Measurements from ENCODE around the gene CAPG.
"Not testable (repeated sequence)": the region's sequence is repeated elsewhere in the genome, so short reads cannot be mapped to it uniquely, and the experiment has no call there.

Gene CAPG

GRCh38 chr2:85447222-85447585 is 37.0 kb upstream of the CAPG start:
- H3K36me3 ChIP-seq (ENCODE audit: insufficient read depth, low read length), result no peaks in the 10 kb centered on the region
- H3K79me2 ChIP-seq (ENCODE audit: control insufficient read depth, insufficient read depth, low read length, unreplicated experiment), result no peaks in the 10 kb centered on the region
- peaks cover 21% of the 10 kb centered on the region for H3K4me1 ChIP-seq (ENCODE audit: control insufficient read depth, insufficient read depth, low read length, unreplicated experiment)
- H3K4me3 ChIP-seq (ENCODE audit: low read depth, low read length), result no peak overlapping the region
- no peak overlapping the region for H3K27ac ChIP-seq (ENCODE audit: low read depth, low read length)
- no peak overlapping the region for H2AFZ ChIP-seq (ENCODE audit: low read length, unreplicated experiment)
- no peaks in the 10 kb centered on the region for H3K27me3 ChIP-seq (ENCODE audit: insufficient read depth, low read length)

GRCh38 chr2:85446296-85447221 is 36.4 kb upstream of the CAPG start:
- no peak overlapping the region for H2AFZ ChIP-seq (ENCODE audit: low read length, unreplicated experiment)
- H3K4me1 ChIP-seq (ENCODE audit: control insufficient read depth, insufficient read depth, low read length, unreplicated experiment), result peaks cover 21% of the 10 kb centered on the region
- no peaks in the 10 kb centered on the region for H3K36me3 ChIP-seq (ENCODE audit: insufficient read depth, low read length)
- no peaks in the 10 kb centered on the region for H3K27me3 ChIP-seq (ENCODE audit: insufficient read depth, low read length)
- H3K4me3 ChIP-seq (ENCODE audit: low read depth, low read length), result no peak overlapping the region
- no peaks in the 10 kb centered on the region for H3K79me2 ChIP-seq (ENCODE audit: control insufficient read depth, insufficient read depth, low read length, unreplicated experiment)
- peak overlapping the region; percentile 60; the same call in 1 of the 2 replicates for H3K27ac ChIP-seq (ENCODE audit: low read depth, low read length)

- Histone ChIP-seq H2AFZ (ENCODE audit: low read length, unreplicated experiment) (peak overlapping the region; percentile 37), H3K79me2 (ENCODE audit: control insufficient read depth, insufficient read depth, low read length, unreplicated experiment) (no peaks in the 10 kb centered on the region), H3K27ac (ENCODE audit: low read depth, low read length) (peak overlapping the region; percentile 60)
These were observed 35.4 kb upstream of the CAPG start for GRCh38 chr2:85445316-85446295.

GRCh38 chr2:85444629-85445172 is 34.5 kb upstream of the CAPG start:
- Histone ChIP-seq H3K4me3 (ENCODE audit: low read depth, low read length) (no peak overlapping the region), H3K79me2 (ENCODE audit: control insufficient read depth, insufficient read depth, low read length, unreplicated experiment) (no peaks in the 10 kb centered on the region), H2AFZ (ENCODE audit: low read length, unreplicated experiment) (no peak overlapping the region), H3K27ac (ENCODE audit: low read depth, low read length) (no peak overlapping the region), H3K4me1 (ENCODE audit: control insufficient read depth, insufficient read depth, low read length, unreplicated experiment) (peaks cover 21% of the 10 kb centered on the region), H3K36me3 (ENCODE audit: insufficient read depth, low read length) (no peaks in the 10 kb centered on the region), H3K27me3 (ENCODE audit: insufficient read depth, low read length) (no peaks in the 10 kb centered on the region)

More at GRCh38 chr2:85445316-85446295, 35.4 kb upstream of the CAPG start:
- Histone ChIP-seq H3K4me1 (ENCODE audit: control insufficient read depth, insufficient read depth, low read length, unreplicated experiment) (peaks cover 21% of the 10 kb centered on the region), H3K27me3 (ENCODE audit: insufficient read depth, low read length) (no peaks in the 10 kb centered on the region), H3K36me3 (ENCODE audit: insufficient read depth, low read length) (no peaks in the 10 kb centered on the region), H3K4me3 (ENCODE audit: low read depth, low read length) (no peak overlapping the region)

GRCh38 chr2:85441864-85442263 is 31.7 kb upstream of the CAPG start:
- H2AFZ ChIP-seq (ENCODE audit: low read length, unreplicated experiment), result no peak overlapping the region
- no peaks in the 10 kb centered on the region for H3K27me3 ChIP-seq (ENCODE audit: insufficient read depth, low read length)

DNA sequence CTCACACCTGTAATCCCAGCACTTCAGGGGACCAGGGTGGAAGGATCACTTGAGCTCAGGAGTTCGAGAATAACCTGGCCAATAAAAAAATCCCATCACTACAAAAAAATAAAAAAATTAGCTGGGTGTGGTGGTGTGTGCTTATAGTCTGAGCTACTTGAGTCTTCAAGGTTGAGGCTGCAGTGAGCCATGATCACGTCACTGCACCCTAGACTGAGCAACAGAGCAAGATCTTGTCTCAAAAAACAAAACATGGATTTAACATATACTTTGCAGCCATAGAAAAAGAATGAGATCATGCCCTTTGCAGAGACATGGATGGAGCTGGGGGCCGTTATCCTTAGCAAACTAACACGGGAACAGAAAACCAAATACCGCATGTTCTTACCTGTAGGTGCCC is 30.6 kb upstream of the CAPG start:
- H3K4me1 ChIP-seq (ENCODE audit: control insufficient read depth, insufficient read depth, low read length, unreplicated experiment), result peaks cover 35% of the 10 kb centered on the region
- H3K27ac ChIP-seq (ENCODE audit: low read depth, low read length), result no peak overlapping the region
- H3K79me2 ChIP-seq (ENCODE audit: control insufficient read depth, insufficient read depth, low read length, unreplicated experiment), result no peaks in the 10 kb centered on the region
- H2AFZ ChIP-seq (ENCODE audit: low read length, unreplicated experiment), result no peak overlapping the region
- H3K4me3 ChIP-seq (ENCODE audit: low read depth, low read length), result no peak overlapping the region
- H3K27me3 ChIP-seq (ENCODE audit: insufficient read depth, low read length), result no peaks in the 10 kb centered on the region
- H3K36me3 ChIP-seq (ENCODE audit: insufficient read depth, low read length), result no peaks in the 10 kb centered on the region

More at GRCh38 chr2:85441864-85442263, 31.7 kb upstream of the CAPG start:
- peaks cover 38% of the 10 kb centered on the region for H3K4me1 ChIP-seq (ENCODE audit: control insufficient read depth, insufficient read depth, low read length, unreplicated experiment)
- H3K27ac ChIP-seq (ENCODE audit: low read depth, low read length), result no peak overlapping the region
- H3K36me3 ChIP-seq (ENCODE audit: insufficient read depth, low read length), result no peaks in the 10 kb centered on the region
- no peak overlapping the region for H3K4me3 ChIP-seq (ENCODE audit: low read depth, low read length)
- H3K79me2 ChIP-seq (ENCODE audit: control insufficient read depth, insufficient read depth, low read length, unreplicated experiment), result no peaks in the 10 kb centered on the region

DNA sequence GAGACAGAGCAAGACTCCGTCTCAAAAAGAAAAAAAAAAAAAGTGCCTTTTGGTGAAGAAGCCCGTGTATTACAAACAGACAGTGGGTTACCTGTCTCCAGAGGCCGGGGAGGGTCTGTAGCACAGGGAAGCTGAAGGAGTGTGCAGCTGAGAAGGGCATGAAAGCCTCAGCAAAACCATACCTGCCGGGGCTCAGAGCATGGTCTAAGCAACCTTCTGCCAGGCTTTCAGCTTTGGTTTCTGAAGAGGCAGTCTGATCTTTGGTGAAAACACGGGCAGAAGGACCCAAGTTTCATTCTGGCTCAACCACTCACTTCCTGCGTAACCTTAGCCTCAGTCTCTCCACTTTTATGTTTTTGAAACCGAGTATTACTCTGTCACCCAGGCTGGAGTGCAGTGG is 29.8 kb upstream of the CAPG start:
- Histone ChIP-seq H3K27ac (ENCODE audit: low read depth, low read length) (no peak overlapping the region), H3K79me2 (ENCODE audit: control insufficient read depth, insufficient read depth, low read length, unreplicated experiment) (no peaks in the 10 kb centered on the region), H3K27me3 (ENCODE audit: insufficient read depth, low read length) (no peaks in the 10 kb centered on the region), H2AFZ (ENCODE audit: low read length, unreplicated experiment) (no peak overlapping the region), H3K4me1 (ENCODE audit: control insufficient read depth, insufficient read depth, low read length, unreplicated experiment) (peaks cover 28% of the 10 kb centered on the region), H3K4me3 (ENCODE audit: low read depth, low read length) (no peak overlapping the region), H3K36me3 (ENCODE audit: insufficient read depth, low read length) (no peaks in the 10 kb centered on the region)

GRCh38 chr2:85439569-85439968 is 29.4 kb upstream of the CAPG start:
- H3K79me2 ChIP-seq (ENCODE audit: control insufficient read depth, insufficient read depth, low read length, unreplicated experiment); H2AFZ ChIP-seq (ENCODE audit: low read length, unreplicated experiment); H3K4me3 ChIP-seq (ENCODE audit: low read depth, low read length); H3K27ac ChIP-seq (ENCODE audit: low read depth, low read length); H3K36me3 ChIP-seq (ENCODE audit: insufficient read depth, low read length); H3K27me3 ChIP-seq (ENCODE audit: insufficient read depth, low read length): not testable (repeated sequence)
- H3K4me1 ChIP-seq (ENCODE audit: control insufficient read depth, insufficient read depth, low read length, unreplicated experiment), result peaks cover 25% of the 10 kb centered on the region

DNA sequence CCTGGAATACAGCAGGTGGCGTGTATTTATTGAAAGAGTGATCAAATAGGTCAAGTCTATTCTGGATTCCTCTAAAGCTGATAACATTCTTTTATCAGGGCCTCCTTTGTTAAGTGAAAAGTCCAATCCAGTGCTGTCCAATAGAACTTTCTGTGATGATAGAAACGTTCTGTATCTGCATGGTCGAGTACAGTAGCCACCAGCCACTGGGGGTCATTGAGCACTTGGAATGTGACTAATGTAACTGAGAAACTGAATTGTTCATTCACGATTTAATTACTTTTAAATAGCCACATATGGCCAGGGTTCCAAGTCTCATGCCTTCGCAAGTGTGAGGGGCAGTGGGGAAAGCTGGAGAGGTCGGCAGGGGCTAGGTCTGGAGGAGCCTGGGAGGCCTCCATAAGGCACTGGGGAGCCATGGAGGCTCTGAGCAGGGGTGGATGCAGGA is 28.9 kb upstream of the CAPG start:
- H3K27me3 ChIP-seq (ENCODE audit: insufficient read depth, low read length), result no peaks in the 10 kb centered on the region
- peaks cover 21% of the 10 kb centered on the region for H3K4me1 ChIP-seq (ENCODE audit: control insufficient read depth, insufficient read depth, low read length, unreplicated experiment)
- H2AFZ ChIP-seq (ENCODE audit: low read length, unreplicated experiment), result no peak overlapping the region
- 0 out of 2 replicates have a peak overlapping the region, but pooled peaks have one; percentile 87 for H3K27ac ChIP-seq (ENCODE audit: low read depth, low read length)
- no peaks in the 10 kb centered on the region for H3K79me2 ChIP-seq (ENCODE audit: control insufficient read depth, insufficient read depth, low read length, unreplicated experiment)
- H3K4me3 ChIP-seq (ENCODE audit: low read depth, low read length), result no peak overlapping the region
- no peaks in the 10 kb centered on the region for H3K36me3 ChIP-seq (ENCODE audit: insufficient read depth, low read length)

All from ACC112 (cell line).